AG04450 (cell line): Measurements from ENCODE around the gene SAP130. TPM values are rescaled to one million over a fixed set of nuclear protein-coding genes. Genes with fewer than 3 reads are reported as not detected.

Source experiments
- CTCF ChIA-PET: fragments of 300-600, 350-600 bp; formaldehyde crosslinking; extraction: SDS; loops from one replicate; lab custom pipeline; 2022; ENCODE audit warnings: antibody characterized with exemption, inconsistent platforms; lab: Charles Lee
- POLR2A ChIA-PET: fragments of 350-600 bp; formaldehyde crosslinking; extraction: SDS; loops from one replicate; lab custom pipeline; 2021; ENCODE audit warnings: antibody characterized with exemption, inconsistent platforms; lab: Yijun Ruan, JAX
- DNase-seq: peaks from one replicate; pipeline ENCODE4 v3.0.0-alpha.2; 2011; ENCODE audit warnings: low read depth, low spot score
- H3K27ac ChIP-seq: one replicate; pipeline ENCODE4 v1.5.1; 2012; ENCODE audit warnings: low read depth, low read length, control low read depth
- H3K27me3 ChIP-seq: one replicate; pipeline ENCODE4 v1.6.0; 2012; ENCODE audit warnings: low read length; ENCODE audit not compliant: control insufficient read depth, insufficient read depth
- H3K4me3 ChIP-seq: 2 replicates; pipeline ENCODE4 v1.5.1; 2011; ENCODE audit warnings: mild to moderate bottlenecking, low read depth, low read length, control low read depth
- H3K9me3 ChIP-seq: 2 replicates; pipeline ENCODE4 v1.5.1; 2012; ENCODE audit warnings: low read length; ENCODE audit not compliant: control insufficient read depth, insufficient read depth
- CTCF ChIP-seq: IDR thresholded peaks from 2 replicates; pipeline ENCODE4 v1.5.1; 2011; ENCODE audit warnings: low read depth, low read length, control low read depth, inconsistent platforms
- polyA plus RNA-seq: library from polyadenylated mRNA; depleted of rRNA; stranded (reverse); fragments of >200 nt; gene quantifications from 2 replicates; pipeline ENCODE4 v1.2.3, GENCODE V29; 2011

SAP130 gene
- polyA plus RNA-seq, 1 experiment, result 13.3 TPM

DNA sequence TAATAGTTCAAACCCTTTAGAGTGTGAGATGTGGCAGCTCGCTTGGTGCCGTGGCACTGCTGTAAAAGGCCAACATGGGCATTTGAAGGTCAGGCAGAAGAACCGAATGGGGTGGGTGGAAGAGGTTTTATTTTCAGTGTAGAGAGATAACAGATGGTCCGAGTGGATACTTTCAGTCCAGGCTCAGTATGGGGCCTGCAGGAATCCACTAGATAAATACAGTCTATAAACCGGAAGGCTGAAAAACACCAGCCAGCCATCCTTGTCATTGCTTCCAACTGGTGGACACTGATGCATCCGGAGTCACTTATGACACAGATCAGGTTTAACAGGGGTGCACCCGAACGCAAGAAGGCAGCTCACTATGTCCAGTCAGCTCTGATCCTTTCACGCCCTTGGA, 86.4 kb downstream of the SAP130 start:
- Histone ChIP-seq H3K9me3 (no peaks in the 10 kb centered on the region), H3K4me3 (no peak overlapping the region), H3K27me3 (no peaks in the 10 kb centered on the region), H3K27ac (no peak overlapping the region)
- no peak for DNase-seq
- no peak for TF ChIP-seq CTCF
- ChIA-PET POLR2A (no interaction called here), CTCF (interaction anchor here (0.6 to 1.3 kb wide), 2 partner anchors 25 to 159 kb away, joined by 3 read pairs; no protein-coding TSS in a partner anchor)

DNA sequence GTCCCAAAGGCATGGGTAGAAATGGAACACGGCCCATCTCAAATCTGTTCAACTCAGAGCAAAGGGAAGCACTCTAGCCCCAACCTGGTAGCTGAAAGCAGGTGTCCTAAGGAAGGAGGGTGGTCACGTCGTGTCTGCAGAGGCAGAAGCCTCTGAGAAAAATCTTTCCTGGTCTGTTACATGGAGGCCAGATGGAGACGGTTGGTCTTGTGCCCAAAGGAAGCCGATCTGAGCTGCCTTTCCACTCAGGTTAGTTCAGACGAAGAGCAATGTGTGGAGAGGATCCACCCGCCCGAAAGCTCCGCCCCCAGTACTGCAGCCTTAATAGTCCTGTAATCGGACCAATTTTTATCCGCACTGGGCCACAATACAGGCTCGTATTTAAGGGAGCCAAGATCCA, 87.2 kb downstream of the SAP130 start:
- no peak overlapping the region for H3K27ac ChIP-seq
- no peak overlapping the region for H3K4me3 ChIP-seq
- no peak for TF ChIP-seq CTCF
- ChIA-PET POLR2A (no interaction called here), CTCF (no interaction called here)
- H3K9me3 ChIP-seq, result no peaks in the 10 kb centered on the region
- DNase-seq, result no peak
- no peaks in the 10 kb centered on the region for H3K27me3 ChIP-seq

- ChIA-PET CTCF (no interaction called here), POLR2A (no interaction called here)
- Histone ChIP-seq H3K4me3 (no peak overlapping the region), H3K27me3 (no peaks in the 10 kb centered on the region), H3K9me3 (no peaks in the 10 kb centered on the region), H3K27ac (no peak overlapping the region)
- no peak for TF ChIP-seq CTCF
- no peak for DNase-seq
These were observed 92.5 kb downstream of the SAP130 start for GRCh38 chr2:127935337-127935736.

DNA sequence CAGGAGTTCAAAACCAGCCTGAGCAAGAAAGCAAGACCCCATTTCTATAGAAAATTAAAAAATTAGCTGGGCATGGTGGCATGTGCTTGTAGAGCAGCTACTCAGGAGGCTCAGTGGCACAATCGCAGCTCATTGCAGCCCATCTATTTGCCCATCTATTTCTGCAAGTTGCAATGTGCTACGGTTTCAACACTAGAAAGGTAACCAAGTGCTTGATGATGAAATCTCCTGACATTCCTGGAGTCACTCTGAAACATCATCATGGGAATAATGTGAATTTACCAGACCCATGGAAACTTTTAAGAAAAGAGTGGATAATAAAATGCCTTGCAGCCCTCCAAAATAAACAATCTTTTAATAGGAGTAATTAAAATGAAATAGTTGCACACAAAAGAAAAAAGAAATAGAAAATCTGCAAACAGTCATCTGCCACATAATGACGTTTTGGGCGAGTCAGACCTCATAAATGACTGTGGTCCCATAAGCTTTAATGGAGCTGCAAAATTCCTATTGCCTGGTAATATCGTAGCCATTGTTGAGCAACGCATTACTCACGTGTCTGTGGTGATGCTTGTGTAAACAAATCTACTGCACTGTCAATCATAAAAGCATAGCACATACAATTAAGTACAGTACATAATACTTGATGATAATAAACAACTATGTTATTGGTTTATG, 95.5 kb downstream of the SAP130 start:
- Histone ChIP-seq H3K9me3 (no peaks in the 10 kb centered on the region), H3K4me3 (no peak overlapping the region), H3K27ac (no peak overlapping the region), H3K27me3 (no peaks in the 10 kb centered on the region)
- TF ChIP-seq CTCF, result no peak
- POLR2A ChIA-PET, result interaction anchor here (0.5 kb wide), 1 partner anchor 149 kb away, joined by 4 read pairs; no protein-coding TSS in a partner anchor
- CTCF ChIA-PET, result no interaction called here
- DNase-seq, result no peak

DNA sequence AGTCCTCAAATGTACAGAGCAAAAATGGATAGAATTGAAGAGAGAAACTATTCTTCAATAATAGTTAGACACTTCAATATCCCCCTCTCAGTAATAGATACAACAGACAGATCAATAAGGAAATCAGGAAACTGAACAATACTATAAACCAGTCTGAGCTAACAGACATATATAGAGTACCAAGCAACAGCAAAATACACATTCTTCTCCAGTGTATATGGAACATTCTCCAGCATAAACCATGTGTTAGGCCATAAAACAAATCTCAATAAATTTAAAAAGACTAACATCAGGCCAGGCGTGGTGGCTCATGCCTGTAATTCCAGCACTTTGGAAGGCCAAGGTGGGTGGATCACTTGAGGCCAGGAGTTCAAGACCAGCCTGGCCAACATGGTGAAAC, 98.4 kb downstream of the SAP130 start:
- Histone ChIP-seq H3K4me3 (no peak overlapping the region), H3K27ac (no peak overlapping the region), H3K9me3 (no peaks in the 10 kb centered on the region), H3K27me3 (no peaks in the 10 kb centered on the region)
- ChIA-PET POLR2A (no interaction called here), CTCF (no interaction called here)
- no peak for DNase-seq
- no peak for TF ChIP-seq CTCF
